ENCODE results near the gene LRBA. TPM values are rescaled to one million over a fixed set of nuclear protein-coding genes. Genes with fewer than 3 reads are reported as not detected.

The LRBA gene
- total and polyA plus RNA-seq, 9 of the 15 experiments (the other 6 are each of a cell fraction or from before 2014, with no cell fraction given) = 24.2 to 88.7 (median 59.7) TPM

GRCh38 chr4:150329373-150329772 lies 685.7 kb downstream of the LRBA start (continued):
- TF ChIP-seq ATF3 (IDR thresholded peaks at IDR 0.05) = peak; percentile 32; the same call in 1 of the 2 replicates
- TF ChIP-seq ATF3 (CRISPR knock-in tag; conservative IDR thresholded peaks at IDR 0.05) = no peak
- peak; percentile 44; the same call in 1 of the 2 replicates for TF ChIP-seq PKNOX1 (IDR thresholded peaks at IDR 0.05)

GRCh38 chr4:150328496-150328895 lies 686.6 kb downstream of the LRBA start:
- Histone ChIP-seq H3K4me2 (ENCODE audit: insufficient read depth, low read length) (no peak overlapping the region), H3K4me3 (no peak overlapping the region), H3K79me2 (ENCODE audit: control insufficient read depth, insufficient read depth, low read length) (no peaks in the 10 kb centered on the region), H2AFZ (ENCODE audit: low read depth, low read length) (no peak overlapping the region), H3K9ac (ENCODE audit: insufficient read depth in 1 of 2, low read depth in 2 of 2, low read length in 2 of 2) (no peak overlapping the region), H3K36me3 (ENCODE audit: control insufficient read depth, insufficient read depth, low read length) (0 out of 3 replicates have a peak, but pooled peaks cover 5% of the 10 kb centered on the region), H4K20me1 (replicated peaks; ENCODE audit: control insufficient read depth, insufficient read depth, low read length) (no peaks in the 10 kb centered on the region), H3K27me3 (ENCODE audit: control insufficient read depth in 2 of 2, insufficient read depth in 2 of 2, low read length in 2 of 2) (no peaks in the 10 kb centered on the region), H3K27ac (ENCODE audit: extremely low read depth, low read depth, low read length) (no peak overlapping the region), H3K9me3 (replicated peaks; ENCODE audit: control insufficient read depth, insufficient read depth, low read depth, low read length) (no peaks in the 10 kb centered on the region), H3K4me1 (replicated peaks in 1 of 2; ENCODE audit: control insufficient read depth in 2 of 2, insufficient read depth in 2 of 2, low read length in 2 of 2) (peaks cover 3 to 23% of the 10 kb centered on the region in 2 experiments; a peak in 3 of 5 replicates), H3K9me1 (ENCODE audit: control insufficient read depth, insufficient read depth, low read length) (no peaks in the 10 kb centered on the region)
- no TSS peak for BruUV-seq (replicated peaks)
- ChIA-PET CTCF (ENCODE audit: low intra/inter-chr PET ratio) (no interaction called here), POLR2A (no interaction called here)
- DNase-seq (ENCODE audit: extremely low read depth in 1 of 4, low spot score in 3 of 4) (no peak), FAIRE-seq (peak; percentile 54), ATAC-seq (peak; percentile 40; the same call in 2 of the 3 replicates)
- TF ChIP-seq SREBF1 (IDR thresholded peaks at IDR 0.05; ENCODE audit: borderline replicate concordance, low read depth, low read length) = no peak
- TF ChIP-seq ZNF217 (CRISPR knock-in tag; IDR thresholded peaks at IDR 0.05) = no peak
- no peak for TF ChIP-seq CGGBP1 (CRISPR knock-in tag; IDR thresholded peaks at IDR 0.05)
- TF ChIP-seq HDAC8 (tag; IDR thresholded peaks at IDR 0.05) = no peak
- TF ChIP-seq ZNF561 (CRISPR knock-in tag; conservative IDR thresholded peaks at IDR 0.05) = no peak
- TF ChIP-seq MYBL2 (IDR thresholded peaks at IDR 0.05; ENCODE audit: low read depth) = no peak
- TF ChIP-seq MYBL2 (CRISPR knock-in tag; IDR thresholded peaks at IDR 0.05; ENCODE audit: borderline replicate concordance) = no peak
- TF ChIP-seq ELK1 (CRISPR knock-in tag; IDR thresholded peaks at IDR 0.05) = no peak
- TF ChIP-seq MLLT1 (IDR thresholded peaks at IDR 0.05) = no peak
- no peak for TF ChIP-seq ZNF324 (CRISPR knock-in tag; IDR thresholded peaks at IDR 0.05)
- no peak for TF ChIP-seq PKNOX1 (IDR thresholded peaks at IDR 0.05)
- no peak for TF ChIP-seq ADNP (tag; IDR thresholded peaks at IDR 0.05)
- TF ChIP-seq TFAM (CRISPR knock-in tag; conservative IDR thresholded peaks at IDR 0.05) = no peak
- in situ Hi-C loops (cut with MboI) (no loop called here), intact Hi-C loops (cut with micrococcal nuclease) (no loop called here)
- WGBS (ENCODE audit: insufficient coverage, low coverage, missing lambda C conversion rate) = 11% methylated on average over 2 of the region's 2 CpGs

Measured in K562 (cell line).